GM18907 (cell line): Measurements from ENCODE around the gene PML.
"Not testable (repeated sequence)": the region's sequence is repeated elsewhere in the genome, so short reads cannot be mapped to it uniquely, and the experiment has no call there.

Experiments
- ATAC-seq: cut with Tn5 transposase; IDR thresholded peaks from one replicate; pipeline ENCODE4 v1.9.1; 2021; ENCODE audit warnings: mild to moderate bottlenecking, moderate library complexity; ENCODE audit not compliant: unreplicated experiment

Gene PML

GRCh38 chr15:73957276-73957675 lies 37.2 kb upstream of the PML start:
- no peak for ATAC-seq

GRCh38 chr15:73957785-73958184 lies 36.7 kb upstream of the PML start:
- no peak for ATAC-seq

- ATAC-seq = no peak
These were observed 35.4 kb upstream of the PML start for GRCh38 chr15:73959012-73959581.

GRCh38 chr15:73959801-73960200 lies 34.7 kb upstream of the PML start:
- ATAC-seq = no peak

GRCh38 chr15:73960472-73961070 lies 33.9 kb upstream of the PML start:
- not testable (repeated sequence) for ATAC-seq

- no peak for ATAC-seq
These were observed 32.1 kb upstream of the PML start for GRCh38 chr15:73962433-73962832.

- peak; percentile 56 for ATAC-seq
These were observed 29.8 kb upstream of the PML start for GRCh38 chr15:73964736-73965093.

- peak; percentile 33 for ATAC-seq
These were observed 29.3 kb upstream of the PML start for GRCh38 chr15:73965094-73965757.

GRCh38 chr15:73965758-73966113 lies 28.8 kb upstream of the PML start:
- ATAC-seq = peak; percentile 63

GRCh38 chr15:73968461-73968860 lies 26.1 kb upstream of the PML start:
- no peak for ATAC-seq

GRCh38 chr15:73969151-73969759 lies 25.3 kb upstream of the PML start:
- ATAC-seq = no peak

GRCh38 chr15:73972984-73973682 lies 21.4 kb upstream of the PML start:
- ATAC-seq = no peak

- not testable (repeated sequence) for ATAC-seq
These were observed 20.8 kb upstream of the PML start for GRCh38 chr15:73973683-73974200.

- ATAC-seq = not testable (repeated sequence)
These were observed 18.9 kb upstream of the PML start for GRCh38 chr15:73975440-73976125.

- no peak for ATAC-seq
These were observed 15.6 kb upstream of the PML start for GRCh38 chr15:73978896-73979295.

GRCh38 chr15:73979636-73980035 lies 14.9 kb upstream of the PML start:
- ATAC-seq = no peak

- no peak for ATAC-seq
These were observed 12.7 kb upstream of the PML start for GRCh38 chr15:73981761-73982221.

GRCh38 chr15:73982222-73982962 lies 12.1 kb upstream of the PML start:
- ATAC-seq = peak; percentile 48

GRCh38 chr15:73983211-73983727 lies 11.2 kb upstream of the PML start:
- ATAC-seq = no peak

GRCh38 chr15:73983773-73984172 lies 10.7 kb upstream of the PML start:
- ATAC-seq = no peak
